Kidney epithelial cell (primary cell): ENCODE results near the gene BIRC7. TPM values are rescaled to one million over a fixed set of nuclear protein-coding genes. Genes with fewer than 3 reads are reported as not detected.

Experiments used
- DNase-seq: peaks from one replicate; pipeline ENCODE4 v3.0.0-alpha.2; 2010; ENCODE audit warnings: low read depth
- H3K27me3 ChIP-seq: 2 replicates; pipeline ENCODE4 v1.6.0; 2011; ENCODE audit warnings: low read length; ENCODE audit not compliant: control insufficient read depth, insufficient read depth
- H3K36me3 ChIP-seq: 2 replicates; pipeline ENCODE4 v1.5.1; 2011; ENCODE audit warnings: low read length; ENCODE audit not compliant: control insufficient read depth, insufficient read depth
- H3K4me3 ChIP-seq: 2 replicates; pipeline ENCODE4 v1.5.1; 2011; ENCODE audit warnings: low read depth, mild to moderate bottlenecking, control low read depth, low read length
- total RNA-seq: library from RNA; depleted of rRNA; stranded (reverse); fragments of >200 nt; gene quantifications from 2 replicates; pipeline ENCODE4 v1.2.3, GENCODE V29; 2015
- TF ChIP-seq, protein P1 (sequence below): IDR thresholded peaks from 2 replicates; pipeline ENCODE4 v1.5.1; 2011; ENCODE audit warnings: mild to moderate bottlenecking, moderate library complexity, low read length, control low read depth, inconsistent platforms; ENCODE audit not compliant: insufficient read depth, poor library complexity, severe bottlenecking

Gene BIRC7
- total RNA-seq, 1 donor from 2014 or later: 12.8 TPM

DNA sequence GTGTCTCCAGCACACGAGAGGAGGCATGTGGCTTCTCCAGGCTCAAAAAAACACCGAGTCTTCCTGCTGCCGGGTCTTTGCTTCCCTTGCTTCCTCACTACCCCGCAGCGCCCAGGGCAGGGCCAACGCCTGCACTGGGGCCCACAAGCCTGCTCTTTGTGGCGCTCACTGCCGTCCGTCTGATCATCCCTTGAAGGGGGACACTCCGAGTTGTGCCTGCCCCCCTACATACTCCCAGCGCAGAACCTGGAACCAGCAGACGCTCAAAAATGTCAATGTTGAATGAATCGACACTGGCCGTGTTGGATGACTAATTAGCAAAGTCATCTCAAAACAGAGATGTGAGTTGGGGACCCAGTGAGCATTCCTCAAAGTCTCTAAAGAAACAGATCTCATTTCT is 28.8 kb downstream of the BIRC7 start:
- no peak for DNase-seq

DNA sequence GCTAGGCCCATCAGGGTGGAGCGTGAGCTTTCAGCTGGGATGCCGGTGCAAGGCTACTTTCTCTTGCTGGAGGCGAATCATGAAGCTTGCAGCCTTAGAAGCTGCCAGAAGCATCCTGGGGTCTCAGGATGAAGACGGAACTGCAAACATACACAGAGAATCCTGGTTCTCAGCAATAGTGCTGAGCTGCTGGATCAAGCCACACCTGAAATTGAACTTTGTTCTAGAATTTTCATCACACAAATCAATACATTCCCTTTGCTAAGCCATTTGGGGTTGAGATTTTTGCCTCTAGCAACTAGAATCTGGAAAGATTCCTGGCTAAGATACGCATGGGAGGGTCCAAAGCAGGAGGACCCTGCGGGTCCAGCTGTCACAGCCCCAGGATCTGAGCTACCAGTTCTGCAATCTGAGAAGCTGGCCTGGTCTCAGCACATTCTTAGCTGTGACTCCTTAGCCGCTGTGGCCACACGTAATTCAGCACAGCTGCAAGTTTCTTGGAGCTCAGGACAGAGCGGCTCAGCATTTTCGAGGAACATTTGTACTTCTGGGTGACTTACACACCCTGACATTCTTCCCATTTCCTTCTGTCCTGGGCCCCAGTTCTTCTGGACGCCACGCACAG is 30.3 kb downstream of the BIRC7 start:
- Histone ChIP-seq H3K4me3 (no peak overlapping the region), H3K36me3 (no peaks in the 10 kb centered on the region), H3K27me3 (peaks cover 13% of the 10 kb centered on the region)
- DNase-seq: no peak
- TF ChIP-seq, protein P1, sequence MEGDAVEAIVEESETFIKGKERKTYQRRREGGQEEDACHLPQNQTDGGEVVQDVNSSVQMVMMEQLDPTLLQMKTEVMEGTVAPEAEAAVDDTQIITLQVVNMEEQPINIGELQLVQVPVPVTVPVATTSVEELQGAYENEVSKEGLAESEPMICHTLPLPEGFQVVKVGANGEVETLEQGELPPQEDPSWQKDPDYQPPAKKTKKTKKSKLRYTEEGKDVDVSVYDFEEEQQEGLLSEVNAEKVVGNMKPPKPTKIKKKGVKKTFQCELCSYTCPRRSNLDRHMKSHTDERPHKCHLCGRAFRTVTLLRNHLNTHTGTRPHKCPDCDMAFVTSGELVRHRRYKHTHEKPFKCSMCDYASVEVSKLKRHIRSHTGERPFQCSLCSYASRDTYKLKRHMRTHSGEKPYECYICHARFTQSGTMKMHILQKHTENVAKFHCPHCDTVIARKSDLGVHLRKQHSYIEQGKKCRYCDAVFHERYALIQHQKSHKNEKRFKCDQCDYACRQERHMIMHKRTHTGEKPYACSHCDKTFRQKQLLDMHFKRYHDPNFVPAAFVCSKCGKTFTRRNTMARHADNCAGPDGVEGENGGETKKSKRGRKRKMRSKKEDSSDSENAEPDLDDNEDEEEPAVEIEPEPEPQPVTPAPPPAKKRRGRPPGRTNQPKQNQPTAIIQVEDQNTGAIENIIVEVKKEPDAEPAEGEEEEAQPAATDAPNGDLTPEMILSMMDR: no peak

More for the DNA sequence above, 28.8 kb downstream of the BIRC7 start:
- Histone ChIP-seq H3K4me3 (no peak overlapping the region), H3K27me3 (peaks cover 27% of the 10 kb centered on the region), H3K36me3 (no peaks in the 10 kb centered on the region)
- TF ChIP-seq, protein P1: no peak

DNA sequence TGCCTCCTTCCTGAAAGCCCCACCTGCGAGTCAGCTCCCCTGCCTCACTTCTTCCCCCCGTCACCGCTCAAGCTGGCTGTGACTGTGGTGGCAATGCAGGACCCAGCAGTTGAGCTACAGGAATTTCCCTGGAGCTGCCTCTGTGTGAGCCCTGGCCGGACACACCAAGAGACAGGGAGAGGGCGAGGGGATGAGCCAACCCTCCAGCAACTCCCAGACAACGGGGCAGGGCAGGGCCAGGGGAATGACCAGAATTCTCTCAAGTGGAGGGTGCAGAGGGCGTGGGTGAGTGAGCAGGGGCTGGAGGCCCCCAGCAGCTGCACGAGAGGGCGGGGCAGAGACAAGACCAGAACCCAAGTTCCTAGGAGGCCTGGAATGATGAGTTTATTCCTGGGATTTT is 32.0 kb downstream of the BIRC7 start:
- Histone ChIP-seq H3K36me3 (no peaks in the 10 kb centered on the region), H3K27me3 (peaks cover 3% of the 10 kb centered on the region), H3K4me3 (no peak overlapping the region)
- TF ChIP-seq, protein P1: no peak
- DNase-seq: no peak

GRCh38 chr20:63268256-63268655 is 32.6 kb downstream of the BIRC7 start:
- TF ChIP-seq, protein P1: no peak
- no peak overlapping the region for H3K4me3 ChIP-seq
- H3K36me3 ChIP-seq: no peaks in the 10 kb centered on the region

GRCh38 chr20:63268671-63269439 is 33.1 kb downstream of the BIRC7 start:
- no peak overlapping the region for H3K4me3 ChIP-seq
- H3K36me3 ChIP-seq: no peaks in the 10 kb centered on the region
- no peaks in the 10 kb centered on the region for H3K27me3 ChIP-seq
- TF ChIP-seq, protein P1: no peak
- DNase-seq: no peak

More at GRCh38 chr20:63268256-63268655, 32.6 kb downstream of the BIRC7 start:
- no peaks in the 10 kb centered on the region for H3K27me3 ChIP-seq
- DNase-seq: no peak

GRCh38 chr20:63269724-63270123 is 34.0 kb downstream of the BIRC7 start:
- Histone ChIP-seq H3K36me3 (no peaks in the 10 kb centered on the region), H3K4me3 (no peak overlapping the region), H3K27me3 (no peaks in the 10 kb centered on the region)
- DNase-seq: no peak
- TF ChIP-seq, protein P1: no peak
